Breast epithelium (tissue), 3 donors: ENCODE data around the gene UNC5B.

ENCODE experiments used
- CTCF ChIP-seq, 3 donors: fragments of 450-650 bp; IDR thresholded peaks; one replicate each; pipeline ENCODE4 v1.5.1; 2016 to 2017; ENCODE audit warnings: antibody characterized with exemption in 3 of 3, mild to moderate bottlenecking in 3 of 3, moderate library complexity in 3 of 3
- POLR2AphosphoS5 ChIP-seq, 3 donors: sonication (generic); formaldehyde crosslinking; IDR thresholded peaks; one replicate each; pipeline ENCODE4 v1.6.1; 2017; ENCODE audit warnings: antibody characterized with exemption in 3 of 3

GRCh38 chr10:71206911-71207310, 5.5 kb upstream of the UNC5B start:
- no peak for TF ChIP-seq POLR2AphosphoS5 (IDR thresholded peaks at IDR 0.05)
- no peak for TF ChIP-seq CTCF (IDR thresholded peaks at IDR 0.05)
